Measurements from ENCODE around the gene MPZL1. TPM values are rescaled to one million over a fixed set of nuclear protein-coding genes. Genes with fewer than 3 reads are reported as not detected.

The MPZL1 gene
- polyA plus RNA-seq, 2 of the 4 experiments (the other 2 are of a cell fraction), result 92.6 to 178 TPM

- H3K9me3 ChIP-seq, result no peaks in the 10 kb centered on the region
- CTCF ChIA-PET, result interaction anchor here (0.6 kb wide), 1 partner anchor 1011 kb away, joined by 3 read pairs; no protein-coding TSS in a partner anchor
- no peak overlapping the region for H3K4me2 ChIP-seq
- no peak overlapping the region for H3K4me3 ChIP-seq
- ATAC-seq (no peak), DNase-seq (ENCODE audit: low read depth in 1 of 2, low spot score in 1 of 2) (no peak), FAIRE-seq (no peak)
- no peak for TF ChIP-seq ESRRA (IDR thresholded peaks at IDR 0.05; ENCODE audit: borderline replicate concordance, low read length)
- no peak for TF ChIP-seq HEYL (CRISPR knock-in tag; IDR thresholded peaks at IDR 0.05)
- no peak for TF ChIP-seq ZFP36 (IDR thresholded peaks at IDR 0.05; ENCODE audit: borderline replicate concordance, partially characterized antibody)
- TF ChIP-seq CHD4 (IDR thresholded peaks at IDR 0.05; ENCODE audit: borderline replicate concordance), result no peak
- no peak for TF ChIP-seq RAD21 (conservative IDR thresholded peaks at IDR 0.05 in 1 of 2, IDR thresholded peaks at IDR 0.05 in 1 of 2)
- TF ChIP-seq EHF (CRISPR knock-in tag; IDR thresholded peaks at IDR 0.05), result no peak
- no peak overlapping the region for H3K27ac ChIP-seq
- H3K4me1 ChIP-seq, result 0 out of 3 replicates have a peak, but pooled peaks cover 5% of the 10 kb centered on the region
- POLR2A ChIA-PET, result no interaction called here
Observed at GRCh38 chr1:167767761-167768160, 46.0 kb downstream of the MPZL1 start.

- FAIRE-seq (no peak), DNase-seq (ENCODE audit: low read depth in 1 of 2, low spot score in 1 of 2) (no peak), ATAC-seq (no peak)
- no peak overlapping the region for H3K4me3 ChIP-seq
- POLR2A ChIA-PET, result no interaction called here
- no peak for TF ChIP-seq E2F6 (IDR thresholded peaks at IDR 0.05; ENCODE audit: borderline replicate concordance, low read depth)
- TF ChIP-seq CTCF (IDR thresholded peaks at IDR 0.05), result no peak
- no peak for TF ChIP-seq MAX (IDR thresholded peaks at IDR 0.05)
- TF ChIP-seq HOXB13 (CRISPR knock-in tag; IDR thresholded peaks at IDR 0.05; ENCODE audit: low read depth), result no peak
- no peak for TF ChIP-seq ELK1 (IDR thresholded peaks at IDR 0.05; ENCODE audit: low read depth, low read length)
- TF ChIP-seq HOXA7 (CRISPR knock-in tag; IDR thresholded peaks at IDR 0.05), result no peak
- no peak for TF ChIP-seq RFX5 (IDR thresholded peaks at IDR 0.05)
- WGBS (ENCODE audit: missing lambda C conversion rate), result 93% methylated on average over 3 of the region's 3 CpGs
- peaks cover 8% of the 10 kb centered on the region; the same call in 2 of the 3 replicates for H3K4me1 ChIP-seq
- H3K27ac ChIP-seq, result no peak overlapping the region
- no peaks in the 10 kb centered on the region for H3K9me3 ChIP-seq
- CTCF ChIA-PET, result interaction anchor here (1.1 kb wide), 1 partner anchor 37 kb away, joined by 3 read pairs; no protein-coding TSS in a partner anchor
- H3K4me2 ChIP-seq, result no peak overlapping the region
Observed at GRCh38 chr1:167770127-167770526, 48.3 kb downstream of the MPZL1 start.

GRCh38 chr1:167772436-167772835 lies 50.7 kb downstream of the MPZL1 start:
- peaks cover 10% of the 10 kb centered on the region; the same call in 2 of the 3 replicates for H3K4me1 ChIP-seq
- POLR2A ChIA-PET, result no interaction called here
- H3K4me3 ChIP-seq, result no peak overlapping the region
- ATAC-seq (no peak), DNase-seq (ENCODE audit: low read depth in 1 of 2, low spot score in 1 of 2) (no peak), FAIRE-seq (no peak)
- no peak overlapping the region for H3K27ac ChIP-seq
- WGBS (ENCODE audit: missing lambda C conversion rate), result 85% methylated on average over 4 of the region's 4 CpGs
- TF ChIP-seq EHF (CRISPR knock-in tag; IDR thresholded peaks at IDR 0.05) (no peak), JUN (IDR thresholded peaks at IDR 0.05) (no peak), EP300 (IDR thresholded peaks at IDR 0.05) (no peak), FOSL2 (IDR thresholded peaks at IDR 0.05) (no peak), FOSL2 (CRISPR knock-in tag; IDR thresholded peaks at IDR 0.05) (no peak), RCOR1 (IDR thresholded peaks at IDR 0.05; ENCODE audit: low read depth, low read length) (no peak), TP53 (CRISPR knock-in tag; IDR thresholded peaks at IDR 0.05) (no peak), CHD2 (IDR thresholded peaks at IDR 0.05; ENCODE audit: low read length, partially characterized antibody) (no peak), RNF2 (IDR thresholded peaks at IDR 0.05; ENCODE audit: borderline replicate concordance, low read depth) (no peak), ZC3H11A (IDR thresholded peaks at IDR 0.05) (no peak), SREBF2 (IDR thresholded peaks at IDR 0.05) (no peak), NFE2L2 (conservative IDR thresholded peaks at IDR 0.05; ENCODE audit: low read length) (no peak), CTCF (IDR thresholded peaks at IDR 0.05) (no peak), NR3C1 (IDR thresholded peaks at IDR 0.05) (no peak)
- no peak overlapping the region for H3K4me2 ChIP-seq
- H3K9me3 ChIP-seq, result no peaks in the 10 kb centered on the region
- CTCF ChIA-PET, result interaction anchor here (0.6 kb wide), 1 partner anchor 30 kb away, joined by 3 read pairs; no protein-coding TSS in a partner anchor

Data from A549 (cell line).